ENCODE data around the gene OR2W3.

OR2W3 gene

DNA sequence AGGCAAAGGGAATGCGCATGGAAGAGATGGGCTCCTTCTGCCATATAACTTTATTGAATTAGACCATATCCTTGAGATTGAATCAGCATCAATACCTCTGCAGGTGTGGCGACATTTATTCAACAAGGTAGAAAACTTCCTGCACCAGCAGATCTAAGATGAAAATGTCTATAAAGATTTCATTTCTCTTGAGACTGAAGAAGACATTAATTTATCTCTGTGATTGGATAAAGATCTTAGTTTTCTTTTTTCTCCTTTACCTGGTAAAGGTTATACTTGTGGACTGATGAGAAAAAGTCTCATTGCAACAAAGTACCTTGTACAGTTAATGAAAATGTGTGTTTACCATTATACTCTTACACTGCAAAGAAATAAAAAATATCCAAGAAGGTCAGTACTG lies 24.6 kb downstream of the OR2W3 start, which contains the start of gene OR2T8:
Gene OR2T8 (plus strand): TSS at position 301 of the 400 bp plus-strand sequence. CDS start 766 bp downstream, outside the sequence.
- no peak for DNase-seq (ENCODE audit: low spot score)

DNA sequence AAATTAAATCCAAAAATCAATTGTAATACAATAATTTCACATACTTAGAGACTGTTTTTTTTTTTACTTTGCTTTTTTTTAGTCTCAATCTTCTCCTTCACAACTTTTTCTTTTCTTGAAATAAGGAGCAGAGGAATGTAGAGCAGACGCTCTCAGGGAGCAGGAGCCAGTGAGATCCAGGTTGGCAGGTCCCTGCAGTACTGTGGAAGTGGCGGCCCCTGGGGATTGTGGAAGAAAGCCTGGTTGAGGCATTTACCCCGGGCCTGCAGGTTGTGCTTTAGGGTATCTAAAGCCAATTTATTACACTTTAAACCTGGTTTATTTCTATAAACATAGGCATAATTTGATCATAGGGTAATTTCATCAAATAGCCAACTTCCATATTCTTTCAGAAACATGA lies 28.6 kb downstream of the OR2W3 start:
- DNase-seq (ENCODE audit: low spot score), result no peak

DNA sequence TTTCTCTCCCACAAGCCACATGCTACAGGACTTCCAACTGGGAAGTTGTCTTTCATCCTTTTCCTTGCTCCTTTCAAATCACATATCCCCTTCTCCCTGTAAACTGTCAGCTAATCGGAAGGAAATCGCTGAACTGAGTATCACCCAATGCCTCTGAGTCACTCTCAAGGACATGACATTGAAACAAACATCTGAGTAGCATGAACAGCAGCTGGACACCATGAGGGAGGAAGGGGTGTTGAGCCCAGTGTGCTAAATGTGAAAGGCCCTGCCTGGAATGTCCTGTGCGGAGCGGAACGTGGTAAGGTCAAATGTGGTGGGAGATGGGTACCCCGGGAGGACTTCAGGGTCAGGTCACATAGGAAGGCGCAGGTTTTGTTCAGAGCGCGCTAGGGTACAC lies 29.5 kb downstream of the OR2W3 start, which contains the start of gene OR2AJ1:
Gene OR2AJ1 (plus strand): TSS at position 22 of the 400 bp plus-strand sequence. CDS start 8,880 bp downstream, outside the sequence.
- no peak for DNase-seq (ENCODE audit: low spot score)

DNA sequence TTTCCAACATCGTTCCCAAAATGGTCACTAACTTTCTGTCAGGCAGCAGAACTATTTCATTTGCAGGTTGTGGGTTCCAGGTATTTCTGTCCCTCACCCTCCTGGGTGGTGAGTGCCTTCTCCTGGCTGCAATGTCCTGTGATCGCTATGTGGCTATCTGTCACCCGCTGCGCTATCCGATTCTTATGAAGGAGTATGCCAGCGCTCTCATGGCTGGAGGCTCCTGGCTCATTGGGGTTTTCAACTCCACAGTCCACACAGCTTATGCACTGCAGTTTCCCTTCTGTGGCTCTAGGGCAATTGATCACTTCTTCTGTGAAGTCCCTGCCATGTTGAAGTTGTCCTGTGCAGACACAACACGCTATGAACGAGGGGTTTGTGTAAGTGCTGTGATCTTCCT lies 38.6 kb downstream of the OR2W3 start:
- no peak for DNase-seq (ENCODE audit: low spot score)

DNA sequence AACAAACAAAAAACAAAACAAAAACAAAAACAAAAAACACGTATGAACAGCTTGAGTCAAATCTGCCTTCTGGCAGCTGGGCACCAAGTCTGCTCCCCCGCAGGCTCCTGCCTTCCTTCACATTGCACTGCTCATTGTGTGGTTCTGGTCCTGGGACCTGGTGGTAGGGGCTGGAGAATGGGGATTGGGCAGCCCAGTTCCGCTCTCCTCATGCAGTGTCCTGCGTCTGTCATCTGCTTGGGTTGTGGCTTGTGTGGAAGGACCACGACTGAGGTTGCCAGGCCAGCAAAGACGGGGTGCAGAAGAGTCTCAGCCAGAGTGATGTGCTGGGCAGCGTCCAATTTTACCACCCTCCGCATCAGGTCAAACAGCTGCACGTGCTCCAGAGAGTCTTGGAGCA lies 40.4 kb downstream of the OR2W3 start:
- no peak for DNase-seq (ENCODE audit: low spot score)

DNA sequence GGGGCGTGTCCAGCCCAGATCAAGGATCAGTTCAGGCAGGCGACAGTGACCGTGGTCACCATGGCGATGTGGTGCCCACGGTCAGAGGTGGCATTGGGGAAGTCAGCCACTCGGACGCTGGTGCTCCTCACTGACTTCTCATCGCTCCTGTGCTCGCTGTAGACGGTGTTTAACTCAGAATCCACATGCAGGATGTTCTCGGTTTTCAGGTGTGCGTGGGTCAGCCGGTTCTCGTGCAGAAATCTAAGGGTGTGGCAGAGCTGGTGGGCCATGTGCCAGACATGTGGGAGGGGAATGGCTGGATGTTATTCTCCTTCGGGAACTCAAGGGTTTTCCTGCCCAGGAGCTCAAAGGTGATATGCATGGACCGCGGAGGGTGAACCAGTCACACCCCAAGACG lies 41.0 kb downstream of the OR2W3 start:
- DNase-seq (ENCODE audit: low spot score), result no peak

DNA sequence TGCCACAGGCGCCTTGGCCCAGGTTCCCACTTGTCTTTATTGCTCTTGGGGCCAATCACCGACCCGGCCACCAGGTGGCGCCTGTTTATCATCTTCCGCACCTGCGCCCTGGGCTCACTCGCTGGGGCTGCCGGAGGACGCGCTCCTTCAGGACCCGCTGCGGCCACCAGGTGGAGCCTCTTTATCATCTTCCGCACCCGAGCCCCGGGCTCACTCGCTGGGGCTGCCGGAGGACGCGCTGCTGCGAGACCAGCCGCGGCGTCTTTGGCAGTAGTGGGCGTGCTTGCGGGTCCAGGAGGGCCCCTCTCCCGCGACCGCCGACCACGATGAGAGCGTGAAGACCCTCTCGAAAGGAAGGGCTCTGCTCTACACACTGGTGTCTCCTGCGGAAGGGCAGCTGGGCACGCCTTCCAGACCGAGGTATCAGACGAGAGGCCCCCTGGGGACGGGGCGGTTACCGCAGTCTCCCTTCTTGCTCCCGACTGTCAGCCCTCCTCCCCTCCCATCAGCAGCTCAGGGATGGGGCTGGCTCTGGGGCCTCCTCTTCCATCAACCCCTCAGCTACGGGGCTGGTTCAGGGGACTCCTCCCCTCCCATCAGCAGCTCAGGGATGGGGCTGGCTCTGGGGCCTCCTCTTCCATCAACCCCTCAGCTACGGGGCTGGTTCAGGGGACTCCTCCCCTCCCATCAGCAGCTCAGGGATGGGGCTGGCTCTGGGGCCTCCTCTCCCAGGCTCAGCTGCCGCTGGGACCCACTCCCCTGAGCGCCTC lies 41.8 kb downstream of the OR2W3 start:
- peak; percentile 7 for DNase-seq (ENCODE audit: low spot score)

DNA sequence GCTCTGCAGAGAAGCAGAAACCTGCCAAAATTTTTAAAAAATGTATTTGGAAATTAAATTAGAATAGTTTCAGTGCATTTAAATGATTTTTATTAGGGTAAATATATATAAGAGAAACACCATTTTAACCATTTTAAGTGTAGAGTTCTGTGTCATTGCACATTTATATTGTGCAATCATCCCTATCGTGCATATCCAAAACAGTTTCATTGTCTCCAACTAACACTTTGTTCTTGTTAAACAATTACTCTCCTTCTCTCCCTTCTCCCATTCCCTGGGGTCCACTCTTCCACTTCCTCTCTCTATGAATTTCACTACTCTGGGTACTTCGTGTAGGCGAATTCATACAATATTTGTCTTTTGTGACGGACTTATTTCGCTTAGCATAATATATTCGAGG lies 47.2 kb downstream of the OR2W3 start:
- no peak for DNase-seq (ENCODE audit: low spot score)
